ELF-1 (cell line): Measurements from ENCODE around the gene KLHL9.

Source experiments
- DNase-seq: peaks from one replicate; pipeline ENCODE4 v3.0.0-alpha.2; 2016; ENCODE audit warnings: low read depth, low spot score

The KLHL9 gene

GRCh38 chr9:21317956-21318923, 17.0 kb downstream of the KLHL9 start:
- DNase-seq = peak; percentile 8

- DNase-seq = no peak
Measured at GRCh38 chr9:21316860-21317259, 18.3 kb downstream of the KLHL9 start.

DNA sequence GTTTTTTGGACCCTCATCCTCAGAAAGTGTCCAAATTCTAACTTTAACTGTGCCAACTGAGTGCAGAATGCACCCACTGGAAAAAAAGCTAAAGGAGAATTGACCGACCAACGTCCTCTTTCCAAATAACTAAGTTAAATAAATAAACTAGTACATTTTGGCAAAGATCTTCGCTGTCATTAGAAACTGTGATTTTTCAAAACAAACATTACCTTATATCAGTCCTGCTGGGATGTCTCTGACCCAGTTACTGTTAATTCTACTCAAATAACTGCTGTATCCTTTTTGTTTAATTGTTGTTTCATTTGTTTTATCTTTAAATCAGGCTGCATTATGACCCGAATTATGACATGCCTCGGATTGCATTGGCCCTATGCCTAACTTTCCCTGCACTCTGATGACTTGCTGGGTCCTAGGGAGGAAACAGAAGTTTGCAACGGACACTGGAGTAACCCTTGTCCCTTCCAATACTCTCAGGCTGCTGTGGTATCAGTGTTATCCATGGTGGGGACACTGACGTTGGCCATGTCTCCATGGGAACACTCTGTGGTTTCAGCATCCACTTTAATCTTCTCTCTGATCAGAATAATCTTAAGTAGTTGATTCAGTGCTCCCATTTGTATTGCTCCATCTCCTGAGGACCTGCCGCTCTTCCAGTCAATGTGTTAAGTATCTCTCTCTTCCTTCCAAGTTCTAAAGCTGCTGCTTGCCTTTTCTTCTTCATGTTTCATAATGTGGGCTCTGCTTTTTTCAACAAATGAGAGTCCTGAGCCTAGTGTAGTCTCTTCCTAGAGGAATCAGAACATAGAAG, 19.0 kb downstream of the KLHL9 start:
- DNase-seq = no peak

GRCh38 chr9:21314152-21314551, 21.1 kb downstream of the KLHL9 start:
- no peak for DNase-seq

DNA sequence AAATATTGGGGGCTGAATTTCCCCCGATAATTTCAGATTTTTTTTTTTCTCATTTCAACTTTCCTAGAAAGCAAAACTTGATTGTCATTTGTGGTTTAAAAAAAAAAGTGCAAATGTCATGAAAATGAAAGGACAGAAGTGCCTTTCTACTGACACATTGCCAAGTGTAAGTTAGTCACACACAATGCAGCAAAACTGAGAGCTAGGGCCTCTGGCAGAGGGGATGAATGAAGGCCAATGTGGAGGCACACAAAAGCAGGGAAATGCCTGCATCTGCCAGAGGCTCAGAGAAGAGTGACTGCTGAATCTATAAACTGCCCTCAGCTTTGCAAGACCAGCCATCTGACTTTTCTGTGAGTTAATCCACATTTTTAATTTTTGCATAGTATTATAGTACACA, 23.3 kb downstream of the KLHL9 start:
- DNase-seq = no peak

DNA sequence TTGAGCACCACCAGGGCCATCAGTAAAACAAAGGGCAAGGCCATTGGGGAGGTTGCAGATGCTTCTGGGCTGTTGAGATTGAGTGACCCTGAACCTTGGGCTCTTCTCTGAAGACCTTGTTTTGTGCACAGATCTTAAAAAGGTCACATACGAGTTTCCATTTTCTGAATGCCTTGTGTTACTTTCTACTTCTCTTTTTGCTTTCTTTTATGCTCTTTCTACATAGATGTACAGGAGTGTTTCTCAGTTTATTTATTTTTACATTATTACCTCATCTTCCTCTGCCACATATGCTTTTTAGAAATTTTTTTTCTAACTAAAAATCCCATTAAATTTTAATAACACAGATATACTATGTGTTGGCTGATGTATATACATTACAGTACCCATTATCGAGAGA, 30.0 kb downstream of the KLHL9 start, which contains the start of gene IFNA5:
Gene IFNA5, minus strand, starts transcription at position 101 of the 400 bp plus-strand sequence. Its CDS starts 57 bp downstream, at position 44.
- no peak for DNase-seq

DNA sequence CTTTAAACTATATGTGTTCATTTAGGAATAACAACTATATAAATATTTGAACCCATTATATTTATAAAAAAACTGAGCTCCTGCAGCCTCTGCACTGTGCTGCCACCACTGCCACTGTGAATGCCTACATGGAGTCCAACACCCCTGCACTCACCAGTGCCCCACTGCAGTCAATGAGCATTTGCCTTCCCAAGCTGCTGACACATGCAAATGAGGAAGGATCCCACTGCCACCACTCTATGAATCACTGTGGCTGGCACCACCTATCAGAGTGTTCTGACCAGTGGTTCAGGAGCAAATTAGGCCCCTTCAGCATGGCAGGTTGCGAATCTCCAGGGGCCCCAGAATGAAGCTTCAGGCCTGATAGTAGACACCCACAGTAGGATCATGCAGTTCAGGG, 39.2 kb downstream of the KLHL9 start:
- DNase-seq = no peak

GRCh38 chr9:21294904-21295538, 40.2 kb downstream of the KLHL9 start:
- DNase-seq = no peak

GRCh38 chr9:21294364-21294774, 40.8 kb downstream of the KLHL9 start:
- no peak for DNase-seq

DNA sequence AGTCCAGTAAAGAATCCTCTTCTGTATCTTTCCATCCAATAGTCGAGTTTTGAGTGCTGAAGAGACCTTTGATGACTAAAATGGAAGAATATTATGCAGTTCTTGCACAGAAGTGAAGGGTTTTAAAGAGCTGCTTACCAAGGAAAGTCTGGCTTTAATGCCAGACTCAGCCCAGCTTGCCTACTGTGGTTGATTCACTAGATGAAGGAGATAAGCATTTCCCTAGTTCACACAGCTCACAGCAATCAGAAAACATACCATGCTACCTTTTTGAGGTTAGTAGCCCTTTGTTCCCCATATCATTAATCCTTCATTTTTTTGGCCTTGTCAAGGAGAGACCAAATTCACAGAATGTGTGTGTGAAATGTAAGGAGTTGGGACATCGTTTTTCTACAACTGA, 45.4 kb downstream of the KLHL9 start:
- DNase-seq = no peak

- no peak for DNase-seq
Measured at GRCh38 chr9:21287280-21287679, 47.9 kb downstream of the KLHL9 start.

GRCh38 chr9:21286659-21287058, 48.5 kb downstream of the KLHL9 start:
- no peak for DNase-seq

- no peak for DNase-seq
Measured at GRCh38 chr9:21286099-21286498, 49.1 kb downstream of the KLHL9 start.

DNA sequence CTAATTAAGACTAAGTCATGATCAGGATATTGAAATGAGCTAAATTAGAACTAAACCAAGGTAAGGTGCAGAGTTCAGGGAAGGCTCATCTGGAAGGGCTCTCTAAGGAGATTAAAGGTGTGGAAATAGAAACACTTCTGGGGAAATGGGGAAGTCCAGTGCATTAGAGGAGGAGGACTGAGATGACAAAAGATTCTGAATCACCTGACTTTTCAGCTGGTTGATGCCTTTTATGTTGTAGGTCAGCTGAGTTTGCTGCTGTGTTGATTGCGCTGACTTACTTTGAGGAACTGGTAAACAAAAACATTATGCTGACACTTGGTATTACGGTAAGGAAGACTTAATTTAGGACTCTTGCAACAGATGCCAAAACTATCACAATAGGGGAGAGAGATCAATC, 53.9 kb downstream of the KLHL9 start:
- no peak for DNase-seq
